NCI-H1092 treated with DMSO at 0.1 percent for 48 hours (cell line): Measurements from ENCODE around the gene ADGRG1.
A peak's percentile ranks its signal among the peaks of the same experiment; 100 is the strongest.

Experiments used
- DNase-seq: peaks from one replicate; lab custom pipeline; 2025; lab: John Stamatoyannopoulos, UW

The ADGRG1 gene

GRCh38 chr16:57648581-57649442 is 20.4 kb downstream of the ADGRG1 start:
- peak; percentile 79 for DNase-seq

- DNase-seq, result no peak
Measured at GRCh38 chr16:57649443-57649751, 21.0 kb downstream of the ADGRG1 start.

- DNase-seq, result no peak
Measured at GRCh38 chr16:57649846-57650245, 21.4 kb downstream of the ADGRG1 start.

GRCh38 chr16:57651344-57652333 is 23.2 kb downstream of the ADGRG1 start:
- no peak for DNase-seq

- DNase-seq, result no peak
Measured at GRCh38 chr16:57652695-57653471, 24.5 kb downstream of the ADGRG1 start.

- DNase-seq, result no peak
Measured at GRCh38 chr16:57653936-57654335, 25.5 kb downstream of the ADGRG1 start.

GRCh38 chr16:57656342-57656955 is 28.0 kb downstream of the ADGRG1 start:
- no peak for DNase-seq

- no peak for DNase-seq
Measured at GRCh38 chr16:57657228-57657627, 28.8 kb downstream of the ADGRG1 start.

GRCh38 chr16:57658130-57658877 is 29.9 kb downstream of the ADGRG1 start:
- DNase-seq, result no peak

- DNase-seq, result no peak
Measured at GRCh38 chr16:57658878-57659674, 30.6 kb downstream of the ADGRG1 start.

GRCh38 chr16:57660715-57661463 is 32.5 kb downstream of the ADGRG1 start:
- no peak for DNase-seq

- DNase-seq, result no peak
Measured at GRCh38 chr16:57661510-57661909, 33.1 kb downstream of the ADGRG1 start.

- DNase-seq, result no peak
Measured at GRCh38 chr16:57661936-57662906, 33.8 kb downstream of the ADGRG1 start.

- DNase-seq, result no peak
Measured at GRCh38 chr16:57663436-57663835, 35.0 kb downstream of the ADGRG1 start.

- DNase-seq, result no peak
Measured at GRCh38 chr16:57663917-57664661, 35.7 kb downstream of the ADGRG1 start.

GRCh38 chr16:57664662-57665025 is 36.2 kb downstream of the ADGRG1 start:
- no peak for DNase-seq

- DNase-seq, result no peak
Measured at GRCh38 chr16:57665541-57665940, 37.1 kb downstream of the ADGRG1 start.
